ENCODE measurements around the gene SPATA33.
"Not testable (repeated sequence)": the region's sequence is repeated elsewhere in the genome, so short reads cannot be mapped to it uniquely, and the experiment has no call there.

The SPATA33 gene

DNA sequence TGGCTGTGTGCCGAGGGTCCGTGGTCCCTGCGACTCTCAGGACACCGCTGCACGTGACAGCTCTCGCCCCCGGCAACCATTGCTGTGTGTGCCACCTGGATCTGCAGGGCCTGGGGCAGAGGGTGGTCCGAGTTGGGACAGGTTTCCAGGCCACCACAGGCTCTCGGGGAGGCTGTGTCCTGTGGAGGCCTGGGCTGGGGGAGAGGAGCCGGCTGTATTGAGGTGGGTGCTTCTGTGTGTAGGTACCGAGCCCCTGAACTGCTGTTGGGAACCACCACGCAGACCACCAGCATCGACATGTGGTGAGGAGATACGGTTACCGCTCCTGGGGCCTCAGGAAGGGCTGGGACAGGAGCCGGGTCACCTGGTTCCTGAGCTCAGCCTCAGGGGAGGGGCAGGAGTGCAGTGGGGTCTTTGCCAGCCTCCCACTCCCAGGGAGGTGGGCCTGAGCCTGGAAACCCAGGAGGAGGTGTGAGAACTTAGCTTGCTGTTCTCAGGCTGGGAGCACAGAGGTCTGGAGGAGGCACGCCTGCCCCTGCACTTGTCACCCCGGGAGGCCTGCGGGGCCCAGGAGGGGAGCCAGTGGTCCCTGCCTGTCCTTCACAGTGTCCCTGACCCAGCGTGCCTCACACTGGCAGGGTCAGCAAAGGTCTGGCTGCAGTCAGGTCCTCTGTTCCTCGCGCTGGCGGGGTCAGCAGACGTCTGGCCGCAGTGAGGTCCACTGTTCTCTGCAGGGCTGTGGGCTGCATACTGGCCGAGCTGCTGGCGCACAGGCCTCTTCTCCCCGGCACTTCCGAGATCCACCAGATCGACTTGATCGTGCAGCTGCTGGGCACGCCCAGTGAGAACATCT, 36.5 kb downstream of the SPATA33 start:
- DNase-seq (ENCODE audit: low spot score): no peak

DNA sequence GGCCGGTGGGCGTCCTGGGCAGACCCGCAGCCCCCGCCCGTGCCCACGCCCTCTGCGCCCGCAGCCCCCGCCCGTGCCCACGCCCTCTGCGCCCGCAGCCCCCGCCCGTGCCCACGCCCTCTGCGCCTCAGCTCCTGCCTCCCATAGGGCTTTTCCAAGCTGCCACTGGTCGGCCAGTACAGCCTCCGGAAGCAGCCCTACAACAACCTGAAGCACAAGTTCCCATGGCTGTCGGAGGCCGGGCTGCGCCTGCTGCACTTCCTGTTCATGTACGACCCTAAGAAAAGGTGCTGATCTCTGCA, 37.1 kb downstream of the SPATA33 start:
- not testable (repeated sequence) for DNase-seq (ENCODE audit: low spot score)

DNA sequence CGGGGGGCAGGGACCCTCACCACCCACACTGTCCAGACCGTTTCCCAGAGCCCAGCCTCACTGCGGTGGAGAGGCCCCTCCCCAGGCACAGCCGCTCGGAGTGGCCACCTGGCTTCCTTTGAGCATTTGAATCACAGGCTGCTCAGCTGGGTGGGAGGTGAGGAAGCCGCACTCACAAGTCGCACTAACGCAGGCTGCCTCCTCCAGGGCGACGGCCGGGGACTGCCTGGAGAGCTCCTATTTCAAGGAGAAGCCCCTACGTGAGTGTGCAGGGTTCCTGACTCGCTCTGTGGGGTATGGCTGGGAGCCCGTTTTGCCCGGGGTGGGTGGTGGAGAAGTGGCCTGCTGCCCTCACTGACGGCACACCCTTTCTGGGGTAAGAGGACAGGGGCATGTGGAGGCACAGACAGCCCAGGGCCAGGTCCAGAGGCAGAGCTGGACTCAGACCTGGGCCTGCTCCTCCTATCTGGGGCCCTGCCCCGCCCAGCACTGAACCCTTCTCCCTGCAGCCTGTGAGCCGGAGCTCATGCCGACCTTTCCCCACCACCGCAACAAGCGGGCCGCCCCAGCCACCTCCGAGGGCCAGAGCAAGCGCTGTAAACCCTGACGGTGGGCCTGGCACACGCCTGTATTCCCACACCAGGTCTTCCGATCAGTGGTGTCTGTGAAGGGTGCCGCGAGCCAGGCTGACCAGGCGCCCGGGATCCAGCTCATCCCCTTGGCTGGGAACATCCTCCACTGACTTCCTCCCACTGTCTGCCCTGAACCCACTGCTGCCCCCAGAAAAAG, 37.6 kb downstream of the SPATA33 start:
- DNase-seq (ENCODE audit: low spot score): no peak

DNA sequence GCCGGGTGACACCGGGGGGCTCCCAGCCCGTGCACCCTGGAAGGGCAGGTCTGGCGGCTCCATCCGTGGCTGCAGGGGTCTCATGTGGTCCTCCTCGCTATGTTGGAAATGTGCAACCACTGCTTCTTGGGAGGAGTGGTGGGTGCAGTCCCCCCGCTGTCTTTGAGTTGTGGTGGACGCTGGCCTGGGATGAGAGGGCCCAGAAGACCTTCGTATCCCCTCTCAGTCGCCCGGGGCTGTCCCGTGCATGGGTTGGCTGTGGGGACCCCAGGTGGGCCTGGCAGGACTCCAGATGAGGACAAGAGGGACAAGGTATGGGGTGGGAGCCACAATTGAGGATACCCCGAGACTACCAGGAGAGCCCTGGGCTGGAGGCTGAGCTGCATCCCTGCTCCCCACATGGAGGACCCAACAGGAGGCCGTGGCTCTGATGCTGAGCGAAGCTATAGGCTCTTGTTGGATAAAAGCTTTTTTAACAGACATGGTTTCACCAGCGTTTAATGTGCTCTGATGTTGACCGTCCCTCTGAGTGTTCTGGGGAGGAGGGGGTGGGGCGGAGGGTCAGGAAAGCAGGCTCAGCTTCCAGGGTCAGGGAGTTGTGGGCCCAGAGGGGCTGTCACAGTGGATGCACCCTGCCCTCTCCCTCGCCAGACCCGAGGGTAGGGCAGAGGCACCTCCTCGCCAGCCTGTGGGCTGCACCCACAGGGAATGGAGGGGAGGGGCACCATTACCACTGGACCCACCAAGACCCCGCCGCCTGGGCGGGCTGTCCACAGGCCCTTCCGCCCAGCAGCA, 38.4 kb downstream of the SPATA33 start:
- DNase-seq (ENCODE audit: low spot score): no peak

DNA sequence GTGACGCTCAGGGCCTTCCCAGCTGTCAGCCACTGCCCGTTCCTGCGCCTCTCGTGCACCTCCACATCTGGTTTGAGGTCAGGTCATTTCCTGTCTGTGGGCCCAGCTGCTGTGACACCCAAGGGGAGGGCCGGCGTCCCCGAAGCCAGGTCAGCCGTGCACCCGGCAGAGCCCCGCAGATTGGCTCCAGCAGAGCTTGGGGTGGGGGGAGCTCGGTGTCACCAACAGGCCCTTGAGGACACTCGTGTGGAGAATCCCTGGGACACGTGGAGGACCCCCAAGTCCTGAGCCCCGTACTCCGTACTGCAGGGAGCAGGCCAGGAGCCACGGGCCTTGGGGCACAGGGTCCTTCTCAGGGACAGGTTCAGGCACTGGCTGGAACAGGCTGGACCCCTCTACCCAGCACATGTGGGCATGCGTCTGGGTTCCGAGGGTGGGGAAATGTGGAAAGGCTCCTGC, 39.1 kb downstream of the SPATA33 start:
- DNase-seq (ENCODE audit: low spot score): no peak

DNA sequence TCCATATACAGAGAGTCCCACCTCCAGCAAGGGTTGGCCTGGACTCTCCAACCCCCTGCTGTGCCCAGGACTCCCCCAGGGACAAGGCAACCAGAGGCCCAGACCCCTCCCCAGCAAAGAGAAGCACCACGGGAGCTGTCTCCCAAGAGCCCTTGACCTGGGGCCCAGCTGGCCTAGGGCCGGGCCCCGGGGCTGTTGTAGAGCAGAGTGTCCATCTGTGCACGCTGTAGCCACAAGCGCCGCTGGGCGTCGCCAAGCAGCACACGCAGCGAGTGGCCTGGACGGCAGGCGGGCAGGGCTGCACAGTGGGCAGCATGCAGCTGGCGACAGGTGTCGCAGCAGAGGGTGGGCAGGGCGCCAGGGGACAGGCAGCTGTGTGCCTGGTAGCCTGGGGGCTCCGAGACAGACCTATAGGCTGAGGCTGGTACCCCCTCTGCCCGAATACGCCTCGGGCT, 39.6 kb downstream of the SPATA33 start:
- no peak for DNase-seq (ENCODE audit: low spot score)

DNA sequence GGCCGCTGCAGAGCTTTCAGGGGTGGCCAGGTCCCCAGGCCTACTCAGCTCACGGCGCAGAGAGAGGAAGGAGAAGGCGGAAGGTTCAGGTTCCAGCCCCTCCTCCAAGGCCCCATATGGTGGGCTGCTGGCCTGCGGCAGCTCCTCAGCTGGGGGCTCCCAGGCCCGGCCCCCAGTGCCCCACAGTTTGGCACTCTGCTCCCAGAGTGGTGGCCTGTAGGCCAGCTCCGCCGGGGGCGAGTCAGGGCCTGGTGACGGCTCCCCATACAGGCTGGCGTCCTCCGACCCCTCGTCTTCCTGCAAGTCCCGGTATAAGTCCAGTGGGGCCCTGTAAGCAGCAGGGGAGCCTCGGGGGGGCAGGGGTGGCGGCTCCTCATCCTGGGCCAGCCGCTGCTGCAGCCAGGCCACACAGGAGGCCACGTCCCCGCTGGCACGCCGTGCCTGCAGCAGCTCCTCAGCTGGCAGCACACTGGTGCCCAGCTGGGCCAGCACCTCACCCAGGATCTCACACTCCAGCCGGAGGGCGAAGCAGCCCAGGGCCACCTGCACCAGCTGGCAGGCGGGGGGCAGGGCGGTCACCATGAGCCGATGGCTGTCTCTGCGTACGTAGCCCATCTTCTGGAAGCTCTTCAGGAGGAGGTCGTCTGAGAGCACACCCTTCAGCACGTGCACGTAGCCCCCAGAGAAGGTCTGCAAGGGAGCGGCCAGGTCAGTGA, 40.1 kb downstream of the SPATA33 start:
- DNase-seq (ENCODE audit: low spot score): no peak

DNA sequence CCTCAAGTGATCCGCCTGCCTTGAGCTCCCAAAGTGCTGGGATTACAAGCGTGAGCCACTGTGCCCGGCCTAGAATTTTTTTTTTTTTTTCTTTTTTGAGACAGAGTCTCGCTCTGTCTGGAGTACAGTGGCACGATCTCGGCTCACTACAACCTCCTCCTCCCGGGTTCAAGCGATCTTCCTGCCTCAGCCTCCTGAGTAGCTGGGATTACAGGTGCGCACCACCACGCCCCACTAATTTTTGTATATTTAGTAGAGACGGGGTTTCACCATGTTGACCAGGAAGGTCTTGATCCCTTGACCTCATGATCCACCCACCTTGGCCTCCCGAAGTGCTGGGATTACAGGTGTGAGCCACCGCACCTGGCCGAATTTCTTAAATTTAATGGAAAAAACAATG, 41.1 kb downstream of the SPATA33 start:
- not testable (repeated sequence) for DNase-seq (ENCODE audit: low spot score)

DNA sequence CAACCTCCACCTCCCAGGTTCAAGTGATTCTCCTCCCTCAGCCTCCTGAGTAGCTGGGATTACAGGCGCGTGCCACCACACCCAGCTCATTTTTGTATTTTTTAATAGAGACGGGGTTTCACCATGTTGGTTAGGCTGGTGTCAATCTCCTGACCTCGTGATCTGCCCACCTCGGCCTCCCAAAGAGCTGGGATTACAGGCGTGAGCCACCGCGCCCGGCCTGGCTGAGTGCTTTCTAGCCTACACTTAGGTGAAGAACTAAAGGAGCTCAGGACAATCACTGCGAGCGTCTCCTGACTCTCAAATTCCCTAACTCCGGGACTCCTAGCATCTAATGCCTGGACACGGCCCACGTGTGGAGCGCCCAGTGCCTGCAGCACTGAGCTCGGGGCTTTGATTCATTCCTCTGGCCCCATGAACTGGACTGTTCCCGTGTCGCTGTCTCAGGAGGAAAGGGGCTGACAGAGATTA, 42.0 kb downstream of the SPATA33 start:
- DNase-seq (ENCODE audit: low spot score): not testable (repeated sequence)

DNA sequence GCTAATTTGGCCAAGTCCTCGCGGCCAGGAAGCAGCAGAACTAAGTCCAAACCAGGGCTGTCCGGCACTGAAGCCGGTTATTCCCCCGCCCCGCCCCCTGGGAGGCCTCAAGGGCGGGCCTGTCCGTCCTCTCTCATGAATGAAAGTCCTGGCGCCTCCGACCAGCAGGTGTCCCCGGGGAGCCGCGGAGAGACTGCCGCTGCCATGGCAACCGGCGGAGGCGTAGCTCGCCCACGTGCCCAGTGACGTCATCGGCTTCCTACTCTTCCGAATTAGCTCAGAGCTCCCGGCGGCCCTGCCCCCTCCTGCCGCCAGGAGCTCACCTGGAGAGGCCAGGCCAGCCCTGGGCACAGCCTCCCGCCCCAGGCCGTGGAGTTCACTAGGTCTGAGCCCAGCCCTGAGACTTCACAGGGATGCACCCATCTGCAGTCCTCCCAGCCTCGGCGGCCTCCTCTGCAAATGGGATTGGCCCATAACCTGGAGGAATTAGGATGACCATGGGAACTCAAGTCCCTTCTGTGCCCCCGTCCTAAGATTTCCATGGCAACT, 42.5 kb downstream of the SPATA33 start:
- DNase-seq (ENCODE audit: low spot score): peak; percentile 98

DNA sequence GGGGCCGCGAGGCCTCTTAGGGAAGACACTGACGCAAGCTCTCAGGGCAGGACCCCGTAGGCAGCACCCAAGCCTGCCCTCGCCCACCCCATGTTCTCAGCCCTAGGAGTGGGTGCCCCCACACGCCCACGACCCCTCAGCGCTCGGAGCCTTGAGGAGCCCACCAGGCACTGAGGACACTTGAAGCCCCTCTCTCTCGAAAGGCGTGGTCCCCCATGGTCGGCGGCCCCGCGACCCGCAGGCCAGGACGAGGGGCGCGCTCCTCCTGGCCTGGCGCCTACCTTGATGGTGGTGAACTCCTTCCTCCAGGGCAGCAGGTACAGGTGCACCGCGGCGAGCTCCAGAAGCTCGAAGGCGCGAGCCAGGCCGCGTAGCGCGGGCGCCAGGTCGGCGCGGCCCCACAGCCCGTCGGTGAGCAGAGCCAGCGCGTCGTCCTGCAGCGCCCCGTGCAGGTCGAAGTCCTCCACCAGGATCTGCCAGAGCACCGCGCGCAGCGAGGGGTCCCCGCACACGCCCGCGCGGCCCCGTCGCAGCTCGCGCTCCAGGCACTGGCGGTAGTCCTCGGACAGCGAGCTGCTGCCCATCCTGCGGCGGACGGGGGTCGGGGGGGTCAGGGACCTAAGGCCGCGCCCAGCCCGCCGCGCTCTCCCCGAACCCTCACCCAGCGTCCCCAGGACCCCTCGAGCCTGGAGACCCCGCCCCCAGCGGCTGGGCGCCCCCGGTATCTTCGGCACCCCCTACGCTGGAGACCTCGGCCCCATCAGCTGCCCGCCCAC, 43.2 kb downstream of the SPATA33 start:
- DNase-seq (ENCODE audit: low spot score): no peak

DNA sequence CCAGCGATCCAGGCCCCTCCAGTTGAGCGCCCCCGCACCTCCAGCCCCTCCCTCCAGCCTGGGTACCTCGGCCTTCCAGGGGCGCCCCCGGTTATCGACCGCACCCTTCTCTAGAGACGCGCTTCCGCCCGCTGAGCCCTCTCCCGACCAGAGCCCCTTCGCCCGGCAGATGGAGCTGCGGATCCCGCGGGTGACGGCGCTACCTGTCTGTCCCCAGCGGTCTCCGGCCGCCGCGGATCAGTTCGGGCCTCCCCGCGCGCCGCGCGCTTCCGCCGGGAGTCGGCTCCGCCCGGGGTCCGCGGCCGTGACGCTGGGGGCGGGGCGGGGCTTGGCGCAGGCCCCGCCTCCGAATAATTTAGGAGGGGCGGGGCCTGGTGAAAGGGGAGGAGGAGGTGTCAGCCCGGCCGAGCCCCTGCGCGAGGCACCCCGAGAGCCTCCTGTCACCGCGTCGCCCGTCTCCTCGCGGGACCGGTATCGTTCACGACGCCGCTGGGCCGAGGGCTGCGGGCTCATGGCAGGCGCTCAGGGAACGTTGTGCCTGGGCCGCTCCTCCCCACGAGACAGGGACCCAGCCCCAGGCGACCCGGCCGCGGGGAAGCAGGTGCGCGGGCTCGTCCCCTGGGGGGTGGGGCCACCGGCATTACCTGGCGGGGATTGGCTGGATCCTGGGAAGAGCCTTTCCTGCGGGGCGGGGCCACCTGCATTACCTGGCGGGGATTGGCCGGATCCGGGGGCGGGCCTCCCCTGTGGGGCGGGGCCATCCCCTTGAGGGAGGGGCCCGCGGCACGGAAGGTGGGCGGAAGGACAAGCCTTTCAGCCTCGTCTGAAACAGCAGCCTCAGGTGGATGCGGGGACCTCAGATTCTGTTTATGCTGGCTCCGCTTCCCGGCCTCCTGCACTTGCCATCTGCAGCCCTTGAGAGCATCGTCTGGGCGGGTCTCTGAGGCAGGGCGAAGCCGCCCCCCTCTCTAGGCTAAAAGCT, 44.1 kb downstream of the SPATA33 start, which contains the start of gene SPATA2L:
Gene SPATA2L, minus strand, starts transcription at position 281 of the 982 bp plus-strand sequence. CDS start 473 bp downstream, outside the sequence.
- peak; percentile 86 for DNase-seq (ENCODE audit: low spot score)

DNA sequence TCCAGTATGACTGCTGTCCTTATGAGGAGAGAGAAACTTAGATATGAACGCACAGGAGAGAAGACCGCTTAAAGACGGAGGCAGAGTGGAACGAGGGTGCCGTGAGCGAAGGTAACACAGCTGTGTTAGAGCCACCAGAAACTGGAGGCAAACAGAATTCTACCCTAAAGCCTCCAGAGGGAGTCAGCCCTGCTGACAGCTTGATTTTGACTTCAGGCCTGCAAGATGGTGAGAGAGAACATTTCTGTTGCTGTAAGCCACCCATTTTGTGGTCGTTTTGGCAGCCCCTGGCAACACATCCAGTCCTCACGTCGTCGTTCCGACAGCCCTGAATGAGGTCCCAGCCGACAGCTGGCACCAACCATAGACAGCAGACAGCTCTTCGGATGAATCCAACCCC, 46.6 kb downstream of the SPATA33 start:
- DNase-seq (ENCODE audit: low spot score): no peak

DNA sequence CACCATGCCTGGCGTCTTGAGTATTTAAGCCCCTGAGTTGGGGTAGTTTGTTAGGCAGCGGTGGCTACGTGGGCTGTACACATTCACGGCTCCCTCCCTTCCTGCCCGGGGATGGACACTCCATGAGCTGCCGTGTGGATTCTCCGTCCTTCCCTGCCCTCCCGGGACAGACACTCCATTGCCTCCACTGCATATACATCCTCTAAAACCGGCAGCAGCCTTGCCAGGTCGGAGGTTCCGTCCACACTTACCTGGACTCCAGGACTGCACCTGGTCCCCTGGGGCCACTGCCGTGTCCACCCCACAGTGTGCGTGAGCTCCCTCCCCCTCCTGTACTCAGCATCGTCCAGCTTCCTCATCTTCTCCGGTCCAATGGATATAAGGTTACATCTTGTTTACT, 47.4 kb downstream of the SPATA33 start:
- DNase-seq (ENCODE audit: low spot score): no peak

DNA sequence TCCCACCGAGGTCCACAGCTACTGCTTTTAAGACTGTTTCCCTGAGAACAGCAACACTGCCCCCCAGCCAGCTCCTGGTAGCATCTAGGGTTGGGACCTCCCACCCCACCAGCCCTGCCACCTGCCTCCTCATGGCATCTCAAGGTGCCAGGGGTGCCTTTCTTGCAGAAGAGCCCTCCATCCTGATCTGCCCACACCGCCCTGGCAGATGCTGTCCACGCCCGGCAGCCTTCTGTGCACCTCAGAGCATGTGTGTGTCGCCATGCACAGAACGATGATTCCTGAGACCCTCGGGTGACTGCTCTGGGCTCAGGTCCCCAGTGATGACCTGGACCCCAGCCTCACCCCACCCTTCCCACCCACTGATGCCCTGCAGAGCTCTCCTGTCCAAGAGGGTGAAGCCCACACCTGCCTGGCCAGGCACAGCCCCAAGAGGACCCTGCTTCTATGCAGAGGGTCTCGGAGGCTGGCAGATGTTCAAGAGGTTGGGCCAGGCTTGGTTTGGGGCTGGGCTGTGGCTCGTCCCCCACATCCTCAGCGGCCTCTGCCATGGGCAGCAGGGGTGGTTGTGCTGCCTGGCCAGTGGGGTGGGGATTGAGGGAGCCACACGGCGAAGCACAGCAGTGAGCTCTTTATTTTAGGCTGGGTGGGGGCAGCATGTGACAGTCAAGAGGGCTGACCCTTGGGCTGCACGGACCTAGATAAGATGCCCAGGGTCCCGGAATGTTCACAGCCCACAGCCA, 49.1 kb downstream of the SPATA33 start:
- DNase-seq (ENCODE audit: low spot score): no peak

DNA sequence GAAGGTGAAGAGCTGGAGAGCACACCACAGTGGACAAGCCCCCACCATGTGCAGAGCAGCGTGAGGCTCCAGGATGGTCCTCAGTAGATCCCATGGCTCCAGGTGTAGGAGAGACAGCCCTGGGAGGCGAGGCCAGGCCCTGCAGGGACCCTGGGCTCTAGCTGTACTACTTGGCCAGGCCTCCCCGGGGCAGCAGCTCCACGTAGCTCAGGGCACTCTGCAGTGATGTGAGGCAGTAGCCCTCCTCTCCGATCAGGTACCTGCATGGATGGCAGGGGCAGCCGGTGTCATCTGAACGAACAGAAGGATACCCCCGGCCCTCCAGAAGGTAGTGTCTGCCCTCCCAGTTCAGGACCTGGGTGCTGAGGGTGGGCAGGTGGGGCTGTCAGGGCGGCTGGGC, 50.1 kb downstream of the SPATA33 start:
- no peak for DNase-seq (ENCODE audit: low spot score)

DNA sequence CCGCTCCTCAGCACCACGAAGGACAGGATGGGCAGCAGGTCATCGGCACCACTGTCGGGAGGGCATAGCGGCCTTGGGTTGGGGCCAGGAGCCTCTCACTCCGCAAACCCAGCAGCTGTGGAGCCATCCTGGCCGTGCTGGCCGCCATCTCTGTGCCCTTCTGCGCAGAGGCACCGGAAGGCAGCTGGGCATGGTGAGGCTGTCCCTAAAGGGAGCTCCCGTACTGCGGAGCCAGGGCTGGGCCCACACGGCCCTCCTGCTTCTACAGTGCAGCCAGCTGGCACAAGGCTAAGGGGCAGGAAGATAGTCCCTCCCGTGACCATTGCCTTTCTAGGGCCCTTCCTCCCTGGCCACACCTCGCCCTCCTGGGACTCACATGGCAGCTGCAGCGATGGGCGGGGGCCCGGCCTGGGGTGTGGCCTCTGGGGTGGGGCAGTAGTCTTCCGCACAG, 50.9 kb downstream of the SPATA33 start:
- DNase-seq (ENCODE audit: low spot score): no peak

DNA sequence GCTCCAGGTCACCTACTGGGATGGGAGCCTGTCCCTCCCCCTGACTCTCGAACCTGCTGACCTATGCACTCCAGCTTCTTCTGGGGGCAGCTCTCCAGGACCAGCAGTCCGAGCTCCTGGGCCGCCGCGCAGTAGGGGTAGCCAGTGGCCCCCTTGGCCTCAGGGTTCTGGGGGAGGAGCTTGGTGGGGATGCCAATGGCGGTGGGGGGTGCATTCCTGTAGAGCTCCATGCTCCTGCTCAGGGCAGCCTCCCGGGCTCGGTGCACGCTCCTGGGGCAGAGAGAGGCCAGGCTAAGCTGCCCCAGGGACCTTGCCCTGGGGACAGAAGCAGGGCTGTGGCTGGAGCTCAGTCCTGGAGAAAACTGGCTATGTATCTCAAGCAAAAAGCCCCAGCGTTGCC, 51.5 kb downstream of the SPATA33 start:
- DNase-seq (ENCODE audit: low spot score): no peak
